Fibroblast of lung (primary cell): ENCODE results near the gene SFRP5. TPM values are rescaled to one million over a fixed set of nuclear protein-coding genes. Genes with fewer than 3 reads are reported as not detected.

ENCODE experiments used
- DNase-seq, 2 donors: peaks; one replicate each; pipeline versions ENCODE4 v3.0.0 to v3.0.0-alpha.2; 2010; ENCODE audit warnings: low read depth in 2 of 2
- H2AFZ ChIP-seq: 2 replicates; pipeline ENCODE4 v1.5.1; 2012; ENCODE audit warnings: low read length, control low read depth, inconsistent platforms
- H3K27ac ChIP-seq: 2 replicates; pipeline ENCODE4 v1.5.1; 2011; ENCODE audit warnings: low read length, control low read depth; ENCODE audit not compliant: insufficient read depth
- H3K27me3 ChIP-seq: 2 replicates; pipeline ENCODE4 v1.5.1; 2011; ENCODE audit warnings: mild to moderate bottlenecking, low read length; ENCODE audit not compliant: control insufficient read depth, insufficient read depth
- H3K36me3 ChIP-seq: 2 replicates; pipeline ENCODE4 v1.5.1; 2011; ENCODE audit warnings: low read length; ENCODE audit not compliant: control insufficient read depth, insufficient read depth
- H3K4me1 ChIP-seq: 2 replicates; pipeline ENCODE4 v1.5.1; 2011; ENCODE audit warnings: low read length; ENCODE audit not compliant: control insufficient read depth, insufficient read depth; ENCODE audit errors: extremely low read depth
- H3K4me2 ChIP-seq: 2 replicates; pipeline ENCODE4 v1.5.1; 2011; ENCODE audit warnings: low read length, control low read depth; ENCODE audit not compliant: insufficient read depth; ENCODE audit errors: extremely low read depth
- H3K4me3 ChIP-seq, 4 experiments: fragments of 200-600 bp in 1 of 4; sonication (generic) in 1 of 4; replicated peaks in 1 of 4; 2 replicates each; pipeline ENCODE4 v1.5.1; 2011 to 2016; ENCODE audit warnings: low read length in 4 of 4, low read depth in 3 of 4, mild to moderate bottlenecking in 3 of 4, control low read depth in 2 of 4, inconsistent platforms in 1 of 4, mixed read lengths in 1 of 4; ENCODE audit not compliant: insufficient read depth in 1 of 4; ENCODE audit errors: control extremely low read depth in 1 of 4
- H3K79me2 ChIP-seq: 2 replicates; pipeline ENCODE4 v1.5.1; 2012; ENCODE audit warnings: mild to moderate bottlenecking, low read length, inconsistent platforms; ENCODE audit not compliant: control insufficient read depth, insufficient read depth
- H3K9ac ChIP-seq: 2 replicates; pipeline ENCODE4 v1.5.1; 2011; ENCODE audit warnings: mild to moderate bottlenecking, low read length, control low read depth; ENCODE audit not compliant: insufficient read depth
- H3K9me3 ChIP-seq: 2 replicates; pipeline ENCODE4 v1.5.1; 2012; ENCODE audit warnings: low read depth, low read length; ENCODE audit not compliant: control insufficient read depth, insufficient read depth
- H4K20me1 ChIP-seq: 2 replicates; pipeline ENCODE4 v1.5.1; 2011; ENCODE audit warnings: low read length; ENCODE audit not compliant: control insufficient read depth, insufficient read depth; ENCODE audit errors: extremely low read depth
- EZH2 ChIP-seq: IDR thresholded peaks from 2 replicates; pipeline ENCODE4 v1.5.1; 2012; ENCODE audit warnings: low read length, control low read depth, mild to moderate bottlenecking; ENCODE audit errors: missing control alignments
- polyA plus RNA-seq, 2 donors: library from polyadenylated mRNA; depleted of rRNA in 1 of 2; stranded (reverse) in 1 of 2; unstranded in 1 of 2; fragments of >200 nt; gene quantifications; 2 replicates each; pipeline ENCODE4 v1.2.1, GENCODE V29; 2011 to 2012; ENCODE audit warnings: missing spikeins in 1 of 2
- total RNA-seq: library from RNA; depleted of rRNA; stranded (reverse); fragments of >200 nt; gene quantifications from 2 replicates; pipeline ENCODE4 v1.2.1, GENCODE V29; 2014
- TF ChIP-seq, protein P1 (sequence below), 2 donors: IDR thresholded peaks in 1 of 2; conservative IDR thresholded peaks in 1 of 2; 1 replicate in 1 of 2; 2 replicates in 1 of 2; pipeline ENCODE4 v1.5.1; 2011 to 2012; ENCODE audit warnings: low read length in 2 of 2, control low read depth in 1 of 2, inconsistent platforms in 1 of 2, low read depth in 1 of 2, mild to moderate bottlenecking in 1 of 2

SFRP5 gene
- total and polyA plus RNA-seq, 2 donors (not counting 1 experiment from before 2014, with no cell fraction given), result not detected

DNA sequence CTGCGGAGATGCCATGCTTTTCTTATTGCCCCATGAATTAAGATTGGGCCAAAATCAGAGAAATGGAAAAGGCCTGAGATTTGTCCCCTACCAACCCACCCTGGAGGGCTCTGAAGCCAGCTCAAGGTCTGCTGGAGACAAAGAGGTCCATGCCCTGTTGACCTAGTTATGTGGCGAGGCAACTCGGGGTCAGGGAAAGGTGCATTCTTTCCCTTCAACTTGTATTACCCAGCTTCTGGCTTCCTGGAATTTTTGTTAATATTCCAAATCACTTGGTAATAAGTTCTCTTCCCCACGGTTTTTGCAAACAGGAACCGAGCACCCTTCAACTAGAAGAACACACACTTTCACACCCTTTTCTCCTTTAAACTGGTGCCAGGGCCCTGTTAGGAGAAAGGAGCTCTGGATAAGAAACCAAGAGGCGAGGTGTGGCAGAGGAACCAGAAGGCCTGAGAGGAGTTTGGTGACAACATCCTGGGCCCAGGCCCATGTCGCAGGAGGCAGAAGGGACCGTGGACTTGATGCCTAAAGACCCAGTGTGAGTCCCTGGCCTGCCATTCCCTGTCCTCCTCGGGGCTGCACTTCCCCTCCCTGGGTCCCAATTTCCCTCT, 12.5 kb upstream of the SFRP5 start:
- Histone ChIP-seq H3K36me3 (no peaks in the 10 kb centered on the region), H3K27ac (no peak overlapping the region), H2AFZ (no peak overlapping the region), H3K4me2 (no peak overlapping the region), H4K20me1 (no peaks in the 10 kb centered on the region), H3K9me3 (no peaks in the 10 kb centered on the region), H3K9ac (no peak overlapping the region), H3K4me1 (no peaks in the 10 kb centered on the region), H3K79me2 (no peaks in the 10 kb centered on the region), H3K4me3 (no peak overlapping the region), H3K27me3 (peaks cover 9% of the 10 kb centered on the region)
- no peak for DNase-seq
- TF ChIP-seq EZH2, result no peak
- TF ChIP-seq, protein P1, sequence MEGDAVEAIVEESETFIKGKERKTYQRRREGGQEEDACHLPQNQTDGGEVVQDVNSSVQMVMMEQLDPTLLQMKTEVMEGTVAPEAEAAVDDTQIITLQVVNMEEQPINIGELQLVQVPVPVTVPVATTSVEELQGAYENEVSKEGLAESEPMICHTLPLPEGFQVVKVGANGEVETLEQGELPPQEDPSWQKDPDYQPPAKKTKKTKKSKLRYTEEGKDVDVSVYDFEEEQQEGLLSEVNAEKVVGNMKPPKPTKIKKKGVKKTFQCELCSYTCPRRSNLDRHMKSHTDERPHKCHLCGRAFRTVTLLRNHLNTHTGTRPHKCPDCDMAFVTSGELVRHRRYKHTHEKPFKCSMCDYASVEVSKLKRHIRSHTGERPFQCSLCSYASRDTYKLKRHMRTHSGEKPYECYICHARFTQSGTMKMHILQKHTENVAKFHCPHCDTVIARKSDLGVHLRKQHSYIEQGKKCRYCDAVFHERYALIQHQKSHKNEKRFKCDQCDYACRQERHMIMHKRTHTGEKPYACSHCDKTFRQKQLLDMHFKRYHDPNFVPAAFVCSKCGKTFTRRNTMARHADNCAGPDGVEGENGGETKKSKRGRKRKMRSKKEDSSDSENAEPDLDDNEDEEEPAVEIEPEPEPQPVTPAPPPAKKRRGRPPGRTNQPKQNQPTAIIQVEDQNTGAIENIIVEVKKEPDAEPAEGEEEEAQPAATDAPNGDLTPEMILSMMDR (conservative IDR thresholded peaks at IDR 0.05 in 1 of 2, IDR thresholded peaks at IDR 0.05 in 1 of 2; ENCODE audit: low read depth in 1 of 2, low read length in 2 of 2), result no peak

DNA sequence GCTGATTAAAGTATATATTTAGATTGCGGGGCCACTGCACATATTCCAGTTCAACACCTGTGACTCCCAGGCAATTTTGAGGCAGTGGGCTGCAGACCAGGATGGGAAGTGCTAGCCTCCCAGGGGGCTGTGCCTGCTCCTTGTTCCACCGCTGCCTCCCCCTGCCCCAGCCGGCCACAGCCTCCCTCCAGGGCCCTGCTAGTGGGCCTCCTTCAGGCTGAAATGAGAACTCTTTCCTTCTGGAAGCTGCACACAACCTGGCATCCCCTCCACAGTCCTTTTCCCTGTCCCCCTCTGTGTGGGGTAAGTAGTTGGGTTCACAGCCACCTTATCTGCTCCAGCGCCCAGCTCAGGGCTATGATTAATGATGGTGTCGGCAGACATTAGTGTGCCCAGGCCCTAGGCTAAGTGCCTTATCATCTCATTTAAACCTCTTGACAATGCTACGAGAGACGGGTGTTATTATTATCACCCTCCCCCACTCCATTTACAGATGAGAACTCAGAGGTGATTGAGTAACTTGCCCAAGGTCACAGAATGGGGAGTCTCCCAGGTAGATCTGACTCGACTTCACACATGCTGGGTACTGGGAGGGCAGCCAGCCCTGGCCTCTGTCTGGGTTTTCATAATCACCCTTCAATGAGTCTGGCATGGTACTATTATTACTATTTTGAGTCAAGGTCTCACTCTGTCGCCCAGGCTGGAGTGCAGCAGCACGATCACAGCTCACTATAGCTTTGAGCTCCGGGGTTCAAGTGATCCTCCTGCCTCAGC, 10.8 kb upstream of the SFRP5 start:
- H4K20me1 ChIP-seq, result no peaks in the 10 kb centered on the region
- H3K36me3 ChIP-seq, result no peaks in the 10 kb centered on the region
- H3K27ac ChIP-seq, result no peak overlapping the region
- H3K27me3 ChIP-seq, result peaks cover 9% of the 10 kb centered on the region
- no peak overlapping the region for H3K4me2 ChIP-seq
- no peaks in the 10 kb centered on the region for H3K9me3 ChIP-seq
- no peaks in the 10 kb centered on the region for H3K4me1 ChIP-seq
- H3K4me3 ChIP-seq, result no peak overlapping the region
- no peak overlapping the region for H2AFZ ChIP-seq
- no peak for TF ChIP-seq EZH2
- TF ChIP-seq, protein P1 (conservative IDR thresholded peaks at IDR 0.05 in 1 of 2, IDR thresholded peaks at IDR 0.05 in 1 of 2; ENCODE audit: low read depth in 1 of 2, low read length in 2 of 2), result no peak
- no peak overlapping the region for H3K9ac ChIP-seq
- DNase-seq, result no peak
- H3K79me2 ChIP-seq, result no peaks in the 10 kb centered on the region

DNA sequence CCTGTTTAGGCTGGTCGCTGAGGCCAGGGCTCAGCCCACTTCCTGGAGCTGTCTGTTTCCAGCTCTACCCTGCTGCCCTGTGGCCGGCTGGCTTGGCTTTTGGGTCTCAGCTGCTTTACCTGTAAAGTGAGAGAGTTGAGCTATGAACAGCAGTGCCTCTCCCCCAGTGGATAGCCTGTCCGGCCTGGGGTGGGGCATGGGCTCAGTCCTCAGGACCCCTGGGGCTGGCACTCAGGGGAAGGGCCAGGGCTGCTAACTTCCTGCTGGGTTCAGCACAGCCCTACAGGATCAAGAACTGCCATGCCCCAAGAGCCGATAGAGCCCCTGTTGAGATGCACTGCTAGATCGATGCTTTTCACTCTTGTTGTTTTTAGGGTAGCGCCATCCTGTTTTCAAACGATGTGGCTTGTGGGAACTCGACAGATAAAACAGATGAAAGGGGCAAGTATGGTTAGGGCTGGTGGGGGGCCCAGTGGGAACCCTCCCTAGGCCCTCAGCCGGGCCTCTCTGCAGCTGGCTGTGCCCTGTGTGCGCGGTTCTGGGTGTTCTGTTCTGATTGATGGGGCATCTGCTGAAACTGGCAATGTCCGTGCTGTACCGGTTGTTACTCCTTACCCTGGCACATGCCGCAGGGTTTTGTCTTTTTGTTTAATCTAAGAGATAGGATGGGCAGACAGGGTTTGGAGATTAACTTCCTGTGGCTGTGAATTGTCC, 10.0 kb upstream of the SFRP5 start:
- Histone ChIP-seq H3K79me2 (no peaks in the 10 kb centered on the region), H3K36me3 (no peaks in the 10 kb centered on the region), H3K27ac (no peak overlapping the region), H3K9me3 (no peaks in the 10 kb centered on the region), H3K27me3 (peaks cover 9% of the 10 kb centered on the region), H2AFZ (no peak overlapping the region), H4K20me1 (no peaks in the 10 kb centered on the region), H3K9ac (no peak overlapping the region), H3K4me2 (no peak overlapping the region), H3K4me1 (no peaks in the 10 kb centered on the region), H3K4me3 (no peak overlapping the region)
- DNase-seq, result no peak
- TF ChIP-seq EZH2, result no peak
- TF ChIP-seq, protein P1 (conservative IDR thresholded peaks at IDR 0.05 in 1 of 2, IDR thresholded peaks at IDR 0.05 in 1 of 2; ENCODE audit: low read depth in 1 of 2, low read length in 2 of 2), result no peak
